Prostate gland (tissue), 2 donors: ENCODE measurements around the gene PLCB3.

Experiments used
- POLR2A ChIP-seq: fragments of 450-650 bp; IDR thresholded peaks from one replicate; pipeline ENCODE4 v1.6.1; 2016; ENCODE audit warnings: antibody characterized with exemption, mild to moderate bottlenecking
- TF ChIP-seq, protein P1 (sequence below), 4 experiments: fragments of 200-600 bp in 2 of 4; fragments of 450-650 bp in 2 of 4; sonication (generic) in 2 of 4; IDR thresholded peaks; 1 replicate in 3 of 4; 2 replicates in 1 of 4; pipeline ENCODE4 v1.5.1; 2016 to 2019; ENCODE audit warnings: antibody characterized with exemption in 4 of 4, mild to moderate bottlenecking in 2 of 4, moderate library complexity in 2 of 4

DNA sequence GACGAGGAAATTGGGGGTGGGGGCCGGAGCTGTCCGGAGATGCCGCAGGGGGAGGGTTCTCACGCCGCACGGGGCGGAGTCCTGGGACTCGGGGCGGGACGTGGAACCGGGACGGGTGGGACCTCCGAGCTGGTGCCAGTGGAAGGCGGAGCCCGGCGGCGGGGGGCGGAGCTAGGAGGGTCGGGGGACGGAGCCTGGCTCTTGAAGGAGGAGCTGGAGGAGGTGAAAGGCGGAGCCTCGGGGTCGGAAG is 10.2 kb upstream of the PLCB3 start:
- no peak for TF ChIP-seq POLR2A
- TF ChIP-seq, protein P1, sequence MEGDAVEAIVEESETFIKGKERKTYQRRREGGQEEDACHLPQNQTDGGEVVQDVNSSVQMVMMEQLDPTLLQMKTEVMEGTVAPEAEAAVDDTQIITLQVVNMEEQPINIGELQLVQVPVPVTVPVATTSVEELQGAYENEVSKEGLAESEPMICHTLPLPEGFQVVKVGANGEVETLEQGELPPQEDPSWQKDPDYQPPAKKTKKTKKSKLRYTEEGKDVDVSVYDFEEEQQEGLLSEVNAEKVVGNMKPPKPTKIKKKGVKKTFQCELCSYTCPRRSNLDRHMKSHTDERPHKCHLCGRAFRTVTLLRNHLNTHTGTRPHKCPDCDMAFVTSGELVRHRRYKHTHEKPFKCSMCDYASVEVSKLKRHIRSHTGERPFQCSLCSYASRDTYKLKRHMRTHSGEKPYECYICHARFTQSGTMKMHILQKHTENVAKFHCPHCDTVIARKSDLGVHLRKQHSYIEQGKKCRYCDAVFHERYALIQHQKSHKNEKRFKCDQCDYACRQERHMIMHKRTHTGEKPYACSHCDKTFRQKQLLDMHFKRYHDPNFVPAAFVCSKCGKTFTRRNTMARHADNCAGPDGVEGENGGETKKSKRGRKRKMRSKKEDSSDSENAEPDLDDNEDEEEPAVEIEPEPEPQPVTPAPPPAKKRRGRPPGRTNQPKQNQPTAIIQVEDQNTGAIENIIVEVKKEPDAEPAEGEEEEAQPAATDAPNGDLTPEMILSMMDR (IDR thresholded peaks at IDR 0.05), result no peak
